IMR-90 (cell line): ENCODE measurements around the gene KIRREL2. TPM values are rescaled to one million over a fixed set of nuclear protein-coding genes. Genes with fewer than 3 reads are reported as not detected.

Source experiments
- ATAC-seq: fragments of 200-7000 bp; cut with Tn5 transposase; 2 replicates; pipeline ENCODE4 v1.9.1; 2020; ENCODE audit warnings: low read depth, mild to moderate bottlenecking, moderate library complexity
- BruUV-seq: library from RNA; stranded (reverse); fragments of 400-500 nt; replicated peaks from 2 replicates; lab custom pipeline; 2021; lab: Mats Ljungman, UMichigan
- CTCF ChIA-PET: fragments of 300-600 bp; formaldehyde crosslinking; extraction: SDS; loops from one replicate; lab custom pipeline; 2021; ENCODE audit warnings: antibody characterized with exemption; lab: Yijun Ruan, JAX
- POLR2A ChIA-PET: fragments of 300-600 bp; sonication (Branson Sonifier 250); formaldehyde crosslinking; loops from one replicate; lab custom pipeline; 2022; ENCODE audit warnings: antibody characterized with exemption; ENCODE audit not compliant: unreplicated experiment; lab: Charles Lee
- DNase-seq: peaks from one replicate; pipeline ENCODE4 v3.0.0; 2013
- H2AFZ ChIP-seq: replicated peaks from 2 replicates; pipeline ENCODE3; 2013; ENCODE audit warnings: low read length, mild to moderate bottlenecking; ENCODE audit not compliant: poor library complexity
- H2AK5ac ChIP-seq: 2 replicates; pipeline ENCODE4 v1.6.1; 2013; ENCODE audit warnings: low read depth, low read length, inconsistent platforms
- H2AK9ac ChIP-seq: replicated peaks from 2 replicates; pipeline ENCODE3; 2013; ENCODE audit warnings: mild to moderate bottlenecking, low read depth, low read length, moderate library complexity; ENCODE audit not compliant: poor library complexity
- H2BK120ac ChIP-seq: 2 replicates; pipeline ENCODE4 v1.6.1; 2013; ENCODE audit warnings: low read depth, low read length, inconsistent platforms
- H2BK15ac ChIP-seq: 3 replicates; pipeline ENCODE4 v1.6.1; 2013; ENCODE audit warnings: low read depth, low read length, inconsistent platforms
- H2BK20ac ChIP-seq: 2 replicates; pipeline ENCODE4 v1.6.1; 2013; ENCODE audit warnings: low read depth, mild to moderate bottlenecking, inconsistent platforms, low read length, moderate library complexity
- H2BK5ac ChIP-seq: 2 replicates; pipeline ENCODE4 v1.6.1; 2013; ENCODE audit warnings: mild to moderate bottlenecking, low read depth, low read length, inconsistent platforms; ENCODE audit not compliant: poor library complexity, severe bottlenecking
- H3K14ac ChIP-seq: replicated peaks from 2 replicates; pipeline ENCODE4 v1.6.1; 2013; ENCODE audit warnings: low read depth, low read length, inconsistent platforms
- H3K18ac ChIP-seq: 2 replicates; pipeline ENCODE4 v1.6.1; 2013; ENCODE audit warnings: low read depth, low read length, control low read depth
- H3K23ac ChIP-seq: 2 replicates; pipeline ENCODE4 v1.6.1; 2013; ENCODE audit warnings: low read depth, low read length, inconsistent platforms
- H3K27ac ChIP-seq: 2 replicates; pipeline ENCODE4 v1.5.1; 2013; ENCODE audit warnings: mild to moderate bottlenecking, control low read depth, low read length; ENCODE audit not compliant: insufficient read depth
- H3K27me3 ChIP-seq: 2 replicates; pipeline ENCODE4 v1.6.1; 2013; ENCODE audit warnings: low read length; ENCODE audit not compliant: control insufficient read depth, insufficient read depth
- H3K36me3 ChIP-seq: 2 replicates; pipeline ENCODE4 v1.6.1; 2013; ENCODE audit warnings: low read length, mixed read lengths; ENCODE audit not compliant: control insufficient read depth, insufficient read depth
- H3K4ac ChIP-seq: 2 replicates; pipeline ENCODE4 v1.6.1; 2013; ENCODE audit warnings: low read depth, low read length, inconsistent platforms
- H3K4me1 ChIP-seq: 2 replicates; pipeline ENCODE4 v1.6.1; 2013; ENCODE audit warnings: low read length, mixed read lengths; ENCODE audit not compliant: control insufficient read depth, insufficient read depth
- H3K4me2 ChIP-seq: 2 replicates; pipeline ENCODE4 v1.6.1; 2013; ENCODE audit warnings: low read depth, mild to moderate bottlenecking, control low read depth, low read length, moderate library complexity
- H3K4me3 ChIP-seq: 2 replicates; pipeline ENCODE4 v1.5.1; 2013; ENCODE audit warnings: low read depth, mild to moderate bottlenecking, control low read depth, low read length, moderate library complexity; ENCODE audit not compliant: insufficient read depth
- H3K56ac ChIP-seq: 2 replicates; pipeline ENCODE4 v1.6.1; 2013; ENCODE audit warnings: low read length, inconsistent platforms; ENCODE audit not compliant: insufficient read depth; ENCODE audit errors: extremely low read depth
- H3K79me1 ChIP-seq, 2 experiments: 2 replicates each; pipeline ENCODE4 v1.6.1; 2013; ENCODE audit warnings: low read length in 2 of 2, inconsistent platforms in 1 of 2, low read depth in 1 of 2
- H3K9ac ChIP-seq: 2 replicates; pipeline ENCODE4 v1.6.1; 2013; ENCODE audit warnings: low read depth, low read length, control low read depth
- H3K9me1 ChIP-seq: 2 replicates; pipeline ENCODE4 v1.6.1; 2013; ENCODE audit warnings: low read length, inconsistent platforms; ENCODE audit not compliant: insufficient read depth
- H3K9me3 ChIP-seq: 2 replicates; pipeline ENCODE4 v1.6.1; 2013; ENCODE audit warnings: low read length; ENCODE audit not compliant: control insufficient read depth, insufficient read depth
- H4K20me1 ChIP-seq: 2 replicates; pipeline ENCODE4 v1.6.1; 2013; ENCODE audit warnings: low read length, inconsistent platforms; ENCODE audit not compliant: insufficient read depth
- H4K5ac ChIP-seq: 2 replicates; pipeline ENCODE4 v1.6.1; 2013; ENCODE audit warnings: mild to moderate bottlenecking, low read depth, low read length, control low read depth
- H4K8ac ChIP-seq, 2 experiments: 2 replicates each; pipeline ENCODE4 v1.6.1; 2013; ENCODE audit warnings: low read depth in 2 of 2, low read length in 2 of 2, control low read depth in 1 of 2, inconsistent platforms in 1 of 2
- H4K91ac ChIP-seq: 2 replicates; pipeline ENCODE4 v1.6.1; 2013; ENCODE audit warnings: low read depth, low read length, inconsistent platforms; ENCODE audit not compliant: insufficient read depth
- FOS ChIP-seq: fragments of 150-350 bp; IDR thresholded peaks from 2 replicates; pipeline ENCODE4 v1.6.1; 2016; ENCODE audit warnings: low read depth, low read length
- MXI1 ChIP-seq: IDR thresholded peaks from 2 replicates; pipeline ENCODE4 v1.6.1; 2012; ENCODE audit warnings: low read depth, mild to moderate bottlenecking, low read length, moderate library complexity, borderline replicate concordance
- WGBS, 2 experiments: methylation state at CpG; one replicate each; pipeline versions ENCODE4 v1.1.5 to v1.1.7; 2013; ENCODE audit warnings: missing lambda C conversion rate in 2 of 2; ENCODE audit not compliant: insufficient read length in 1 of 2; ENCODE audit errors: extremely low coverage in 2 of 2; 5-methylcytosine and 5-hydroxymethylcytosine counted together
- dilution Hi-C: fragments of 300-500 bp; cut with HindIII; formaldehyde crosslinking; loops from one replicate; pipeline ENCODE4 v1.14.3; 2018; ENCODE audit warnings: low sequenced_read_pairs; ENCODE audit not compliant: unreplicated experiment
- in situ Hi-C: fragments of 300-500 bp; cut with MboI; formaldehyde crosslinking; loops from 3 replicates; pipeline ENCODE4 v1.14.3; 2019; ENCODE audit warnings: low sequenced_read_pairs, inconsistent platforms, mixed read lengths
- intact Hi-C: fragments of 100-400 bp; cut with micrococcal nuclease; formaldehyde crosslinking; loops from 2 replicates; pipeline ENCODE4 v1.10.0; 2022
- polyA plus RNA-seq, 3 experiments: library from polyadenylated mRNA; depleted of rRNA; stranded (reverse); fragments of >200 nt; gene quantifications; 2 replicates each; pipeline ENCODE4 v1.2.3, GENCODE V29; 2012; ENCODE audit warnings: low replicate concordance in 1 of 3
- total RNA-seq: library from RNA; depleted of rRNA; stranded (reverse); fragments of >200 nt; gene quantifications from 2 replicates; pipeline ENCODE4 v1.2.3, GENCODE V29; 2012

Gene KIRREL2
- total and polyA plus RNA-seq, 2 of the 4 experiments (the other 2 are of a cell fraction), result not detected

DNA sequence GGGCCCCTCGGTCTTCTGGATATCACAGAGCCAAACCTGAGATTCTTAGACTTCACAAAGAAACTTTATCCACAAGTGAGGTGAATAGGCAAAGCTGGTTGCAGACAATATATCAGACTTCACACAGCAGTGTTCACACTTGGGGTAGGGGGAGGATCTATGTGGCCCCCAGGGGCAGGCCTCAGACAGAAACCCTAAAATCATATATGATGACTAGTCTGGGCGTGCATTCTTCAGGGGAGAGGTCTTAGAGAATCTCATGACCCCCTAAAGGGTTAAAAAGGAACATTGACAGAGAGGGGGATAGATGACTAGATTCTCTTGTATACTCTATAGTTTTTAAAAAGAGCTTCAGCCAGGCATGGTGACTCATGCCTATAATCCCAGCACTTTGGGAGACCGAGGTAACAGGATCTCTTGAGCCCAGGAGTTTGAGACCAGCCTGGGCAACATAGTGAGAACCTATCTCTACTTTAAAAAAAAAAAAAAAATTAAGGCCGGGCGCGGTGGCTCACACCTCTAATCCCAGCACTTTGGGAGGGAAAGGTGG lies 48.5 kb downstream of the KIRREL2 start:
- H2BK5ac ChIP-seq, result peak overlapping the region; percentile 25
- peaks cover 0 to 5% of the 10 kb centered on the region in 2 experiments; a peak in 3 of 4 replicates for H3K79me1 ChIP-seq
- H3K9me1 ChIP-seq, result peaks cover 22% of the 10 kb centered on the region
- dilution Hi-C loops, result no loop called here
- POLR2A ChIA-PET, result no interaction called here
- no peak overlapping the region for H4K91ac ChIP-seq
- no peak overlapping the region for H3K4me2 ChIP-seq
- H2BK20ac ChIP-seq, result peak overlapping the region; percentile 82
- H3K56ac ChIP-seq, result no peak overlapping the region
- H3K23ac ChIP-seq, result 0 out of 2 replicates have a peak overlapping the region, but pooled peaks have one; percentile 51
- peak overlapping the region; percentile 33; the same call in 1 of the 2 replicates for H2BK120ac ChIP-seq
- peak overlapping the region; percentile 23; the same call in 1 of the 2 replicates for H3K9ac ChIP-seq
- H4K20me1 ChIP-seq, result no peaks in the 10 kb centered on the region
- peak overlapping the region; percentile 90; the same call in 1 of the 2 replicates for H2AK5ac ChIP-seq
- H3K4me1 ChIP-seq, result peaks cover 31% of the 10 kb centered on the region
- CTCF ChIA-PET, result interaction anchor here (0.8 kb wide), 1 partner anchor 26 kb away, joined by 6 read pairs; no protein-coding TSS in a partner anchor
- no peaks in the 10 kb centered on the region for H3K9me3 ChIP-seq
- no peak overlapping the region for H2BK15ac ChIP-seq
- DNase-seq (peak; percentile 50), ATAC-seq (peak; percentile 30; the same call in 1 of the 2 replicates)
- peak overlapping the region; percentile 22 for H3K4ac ChIP-seq
- H4K5ac ChIP-seq, result peak overlapping the region; percentile 26; the same call in 1 of the 2 replicates
- H3K14ac ChIP-seq, result no peak overlapping the region
- intact Hi-C loops, result no loop called here
- peak overlapping the region; percentile 34; the same call in 1 of the 2 replicates for H3K18ac ChIP-seq
- in situ Hi-C loops, result no loop called here
- TF ChIP-seq FOS (peak; percentile 58; the same call in 1 of the 2 replicates), MXI1 (no peak)
- H3K4me3 ChIP-seq, result no peak overlapping the region
- H4K8ac ChIP-seq, result peak overlapping the region in 1 of 2 experiments; percentile 1; a peak in 2 of 4 replicates
- no peak overlapping the region for H2AK9ac ChIP-seq
- no peaks in the 10 kb centered on the region for H3K27me3 ChIP-seq
- no peak overlapping the region for H2AFZ ChIP-seq
- peak overlapping the region; percentile 67; the same call in 1 of the 2 replicates for H3K27ac ChIP-seq
- BruUV-seq, result no TSS peak
- no CpG with 5 or more reads among the region's 6 CpGs for WGBS, 2 experiments
- H3K36me3 ChIP-seq, result no peaks in the 10 kb centered on the region
